Calu3 (cell line): ENCODE results near the gene SHANK1. TPM values are rescaled to one million over a fixed set of nuclear protein-coding genes. Genes with fewer than 3 reads are reported as not detected.

Experiments used
- BruUV-seq: library from RNA; stranded (reverse); fragments of 400-500 nt; replicated peaks from 2 replicates; lab custom pipeline; 2021; lab: Mats Ljungman, UMichigan
- CTCF ChIA-PET: fragments of 300-600 bp; sonication (Branson Sonifier 250); formaldehyde crosslinking; loops from one replicate; lab custom pipeline; 2022; ENCODE audit warnings: antibody characterized with exemption; lab: Charles Lee
- DNase-seq: peaks from one replicate; pipeline ENCODE4 v3.0.0; 2022
- H3K27ac Mint-ChIP-seq: one replicate; pipeline ENCODE4 v1.8.0; 2022; ENCODE audit warnings: mixed read lengths; ENCODE audit not compliant: unreplicated experiment
- H3K27me3 Mint-ChIP-seq: one replicate; pipeline ENCODE4 v1.8.0; 2022; ENCODE audit warnings: mixed read lengths; ENCODE audit not compliant: unreplicated experiment
- H3K36me3 Mint-ChIP-seq: one replicate; pipeline ENCODE4 v1.8.0; 2022; ENCODE audit warnings: mild to moderate bottlenecking, moderate library complexity, mixed read lengths; ENCODE audit not compliant: insufficient read depth, unreplicated experiment
- H3K4me1 Mint-ChIP-seq: one replicate; pipeline ENCODE4 v1.8.0; 2022; ENCODE audit warnings: mild to moderate bottlenecking, low read depth, mixed read lengths; ENCODE audit not compliant: unreplicated experiment
- H3K4me3 Mint-ChIP-seq: one replicate; pipeline ENCODE4 v1.8.0; 2022; ENCODE audit warnings: mild to moderate bottlenecking, low read depth, moderate library complexity, mixed read lengths; ENCODE audit not compliant: unreplicated experiment
- H3K9me3 Mint-ChIP-seq: one replicate; pipeline ENCODE4 v1.8.0; 2022; ENCODE audit warnings: low read depth, mixed read lengths; ENCODE audit not compliant: unreplicated experiment
- intact Hi-C: fragments of 100-400 bp; cut with micrococcal nuclease; formaldehyde crosslinking; loops from one replicate; pipeline ENCODE4 v1.10.0; 2022; ENCODE audit not compliant: unreplicated experiment
- total RNA-seq: library from RNA; stranded (reverse); gene quantifications from 2 replicates; pipeline ENCODE4 v1.2.3, GENCODE V29; 2022
- TF ChIP-seq, protein P1 (sequence below): fragments of 200-600 bp; IDR thresholded peaks from one replicate; pipeline ENCODE4 v1.8.0; 2022; ENCODE audit warnings: antibody characterized with exemption; ENCODE audit not compliant: unreplicated experiment

SHANK1 gene
- total RNA-seq, 1 experiment from 2014 or later, result not detected

DNA sequence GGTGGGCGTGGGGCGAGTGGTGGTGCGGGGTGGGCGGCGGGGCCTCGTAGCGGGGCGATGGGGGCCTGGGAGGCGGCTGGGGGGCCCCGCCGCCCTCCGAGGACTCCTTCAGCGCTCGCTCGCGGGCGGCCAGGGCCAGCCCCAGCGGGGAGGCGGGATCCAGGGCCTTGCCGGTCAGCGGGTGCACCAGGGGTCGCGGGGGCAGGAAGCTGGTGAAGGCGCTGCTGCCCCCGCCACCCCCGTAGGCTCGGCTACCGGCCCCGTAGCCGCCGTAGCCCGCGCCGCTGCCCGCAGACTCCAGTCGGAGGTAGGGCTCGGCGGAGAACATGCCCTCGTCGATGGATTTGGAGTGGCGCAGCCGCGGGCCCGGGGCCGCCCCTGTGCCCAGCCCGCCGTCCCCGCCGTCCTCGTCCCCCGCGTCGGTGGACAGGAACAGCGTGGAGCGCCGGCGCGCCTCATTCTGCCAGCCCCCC, 51.8 kb downstream of the SHANK1 start:
- BruUV-seq, result no TSS peak
- intact Hi-C loops, result no loop called here

GRCh38 chr19:50667177-50667758, 52.3 kb downstream of the SHANK1 start:
- H3K27ac Mint-ChIP-seq, result no peak overlapping the region
- CTCF ChIA-PET, result no interaction called here
- no peaks in the 10 kb centered on the region for H3K9me3 Mint-ChIP-seq
- TF ChIP-seq, protein P1, sequence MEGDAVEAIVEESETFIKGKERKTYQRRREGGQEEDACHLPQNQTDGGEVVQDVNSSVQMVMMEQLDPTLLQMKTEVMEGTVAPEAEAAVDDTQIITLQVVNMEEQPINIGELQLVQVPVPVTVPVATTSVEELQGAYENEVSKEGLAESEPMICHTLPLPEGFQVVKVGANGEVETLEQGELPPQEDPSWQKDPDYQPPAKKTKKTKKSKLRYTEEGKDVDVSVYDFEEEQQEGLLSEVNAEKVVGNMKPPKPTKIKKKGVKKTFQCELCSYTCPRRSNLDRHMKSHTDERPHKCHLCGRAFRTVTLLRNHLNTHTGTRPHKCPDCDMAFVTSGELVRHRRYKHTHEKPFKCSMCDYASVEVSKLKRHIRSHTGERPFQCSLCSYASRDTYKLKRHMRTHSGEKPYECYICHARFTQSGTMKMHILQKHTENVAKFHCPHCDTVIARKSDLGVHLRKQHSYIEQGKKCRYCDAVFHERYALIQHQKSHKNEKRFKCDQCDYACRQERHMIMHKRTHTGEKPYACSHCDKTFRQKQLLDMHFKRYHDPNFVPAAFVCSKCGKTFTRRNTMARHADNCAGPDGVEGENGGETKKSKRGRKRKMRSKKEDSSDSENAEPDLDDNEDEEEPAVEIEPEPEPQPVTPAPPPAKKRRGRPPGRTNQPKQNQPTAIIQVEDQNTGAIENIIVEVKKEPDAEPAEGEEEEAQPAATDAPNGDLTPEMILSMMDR, result no peak
- no peak overlapping the region for H3K4me3 Mint-ChIP-seq
- peaks cover 10% of the 10 kb centered on the region for H3K4me1 Mint-ChIP-seq
- BruUV-seq, result no TSS peak
- no peak for DNase-seq
- peaks cover 32% of the 10 kb centered on the region for H3K27me3 Mint-ChIP-seq
- no peaks in the 10 kb centered on the region for H3K36me3 Mint-ChIP-seq
- intact Hi-C loops, result no loop called here

More for the DNA sequence above, 51.8 kb downstream of the SHANK1 start:
- no peak overlapping the region for H3K27ac Mint-ChIP-seq
- TF ChIP-seq, protein P1, result no peak
- peaks cover 10% of the 10 kb centered on the region for H3K4me1 Mint-ChIP-seq
- peaks cover 37% of the 10 kb centered on the region for H3K27me3 Mint-ChIP-seq
- no peak for DNase-seq
- CTCF ChIA-PET, result no interaction called here
- H3K4me3 Mint-ChIP-seq, result no peak overlapping the region
- H3K9me3 Mint-ChIP-seq, result no peaks in the 10 kb centered on the region
- H3K36me3 Mint-ChIP-seq, result peaks cover under 1% of the 10 kb centered on the region

DNA sequence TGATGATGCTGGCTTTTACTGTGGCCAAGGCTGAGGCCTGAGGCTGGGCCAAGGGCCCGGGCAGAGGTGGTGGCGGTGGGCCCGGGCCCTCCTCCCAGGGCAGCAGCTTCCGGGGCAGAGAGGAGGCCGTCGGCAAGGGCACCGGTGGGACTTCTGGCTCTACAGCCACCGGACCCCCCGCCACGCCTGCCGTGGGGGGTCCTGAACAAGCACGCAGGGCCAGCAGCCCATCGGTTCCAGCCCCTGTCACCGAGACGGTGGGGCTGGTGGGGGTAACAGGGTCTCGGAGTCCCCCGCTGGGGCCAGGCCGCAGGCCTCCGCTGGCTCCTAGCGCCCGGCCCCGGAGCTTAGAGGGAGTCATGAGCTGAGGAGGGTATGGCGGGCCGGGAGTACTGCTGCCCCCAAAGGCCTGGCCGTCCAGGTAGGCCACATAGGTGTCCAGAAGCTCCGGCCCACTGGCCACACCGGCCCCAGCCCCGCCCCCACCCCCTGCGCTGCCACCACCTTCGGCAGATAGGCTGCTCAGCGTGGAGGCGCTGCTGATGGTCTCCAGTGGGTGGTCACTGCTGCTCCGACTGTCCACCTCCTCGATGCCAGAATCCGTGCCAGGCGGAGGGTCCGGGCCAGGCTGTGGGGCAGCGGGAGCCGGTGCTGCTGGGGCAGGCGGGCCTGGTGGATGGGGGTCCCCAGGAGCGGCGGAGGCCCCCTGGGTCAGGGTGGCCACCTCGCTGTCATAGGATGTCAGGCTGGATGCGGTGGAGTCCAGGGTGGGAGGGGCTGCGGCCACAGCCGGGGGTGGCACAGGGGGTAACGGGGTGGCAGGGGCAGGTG, 53.0 kb downstream of the SHANK1 start:
- Mint-ChIP-seq H3K4me1 (peaks cover 10% of the 10 kb centered on the region), H3K9me3 (no peaks in the 10 kb centered on the region), H3K27ac (no peak overlapping the region), H3K4me3 (no peak overlapping the region), H3K36me3 (no peaks in the 10 kb centered on the region), H3K27me3 (peaks cover 27% of the 10 kb centered on the region)
- TF ChIP-seq, protein P1, result no peak
- intact Hi-C loops, result no loop called here
- DNase-seq, result no peak
- BruUV-seq, result no TSS peak
- CTCF ChIA-PET, result no interaction called here

DNA sequence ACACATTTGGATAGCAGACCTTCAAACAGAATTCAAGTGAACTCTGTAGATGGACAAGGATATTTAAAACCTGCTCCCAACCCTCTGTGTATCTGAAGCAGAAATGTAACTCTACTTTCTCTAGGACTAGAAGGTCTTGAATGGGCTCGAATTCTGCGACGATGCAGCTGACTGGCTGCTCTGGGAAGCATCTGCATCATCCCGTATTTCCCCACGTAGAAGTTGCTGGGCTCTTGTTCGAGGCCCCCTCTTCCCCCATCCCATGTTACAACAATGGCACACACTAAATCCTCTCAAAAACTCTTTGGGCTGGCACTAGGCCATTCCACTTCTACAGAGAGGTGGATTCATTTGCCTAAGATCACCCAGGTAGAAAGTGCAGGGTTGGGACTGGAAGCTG, 55.4 kb downstream of the SHANK1 start:
- H3K36me3 Mint-ChIP-seq, result no peaks in the 10 kb centered on the region
- CTCF ChIA-PET, result interaction anchor here (0.6 kb wide), 2 partner anchors 118 to 241 kb away, joined by 3 to 4 read pairs; no protein-coding TSS in a partner anchor
- H3K9me3 Mint-ChIP-seq, result no peaks in the 10 kb centered on the region
- no peak overlapping the region for H3K4me3 Mint-ChIP-seq
- peaks cover 24% of the 10 kb centered on the region for H3K27me3 Mint-ChIP-seq
- intact Hi-C loops, result no loop called here
- peaks cover 10% of the 10 kb centered on the region for H3K4me1 Mint-ChIP-seq
- no peak for DNase-seq
- BruUV-seq, result no TSS peak
- TF ChIP-seq, protein P1, result no peak
- H3K27ac Mint-ChIP-seq, result no peak overlapping the region
